Measurements from ENCODE around the gene NEK6.

The NEK6 gene

DNA sequence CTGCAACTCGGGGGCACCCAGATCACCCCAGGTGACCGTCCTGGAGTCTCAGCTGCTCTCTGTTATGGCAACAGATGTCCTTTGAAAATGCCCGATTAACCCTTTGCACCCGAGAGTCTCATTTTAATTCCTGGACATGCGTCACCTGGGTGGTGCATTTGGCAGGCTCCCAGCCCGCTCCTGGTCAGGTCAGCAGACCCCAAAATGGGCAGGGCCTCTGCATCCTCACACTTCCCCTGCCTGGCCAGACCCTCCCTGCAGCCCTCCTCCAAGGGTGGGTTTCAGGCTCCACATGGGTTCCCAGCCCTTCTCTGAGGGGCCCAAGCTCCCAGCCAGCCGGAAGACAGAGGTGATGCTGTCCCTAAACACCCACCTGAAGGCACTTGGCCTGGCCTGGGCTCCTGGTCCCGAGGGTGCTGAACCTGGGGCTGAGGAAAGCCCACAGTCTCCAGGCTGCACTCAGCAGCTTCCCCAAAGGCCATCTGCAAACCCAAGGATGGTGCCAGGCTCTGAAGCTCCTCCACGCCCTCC, 88.1 kb downstream of the NEK6 start:
- DNase-seq, result no peak

GRCh38 chr9:124346347-124347163, 88.8 kb downstream of the NEK6 start:
- DNase-seq, result no peak

DNA sequence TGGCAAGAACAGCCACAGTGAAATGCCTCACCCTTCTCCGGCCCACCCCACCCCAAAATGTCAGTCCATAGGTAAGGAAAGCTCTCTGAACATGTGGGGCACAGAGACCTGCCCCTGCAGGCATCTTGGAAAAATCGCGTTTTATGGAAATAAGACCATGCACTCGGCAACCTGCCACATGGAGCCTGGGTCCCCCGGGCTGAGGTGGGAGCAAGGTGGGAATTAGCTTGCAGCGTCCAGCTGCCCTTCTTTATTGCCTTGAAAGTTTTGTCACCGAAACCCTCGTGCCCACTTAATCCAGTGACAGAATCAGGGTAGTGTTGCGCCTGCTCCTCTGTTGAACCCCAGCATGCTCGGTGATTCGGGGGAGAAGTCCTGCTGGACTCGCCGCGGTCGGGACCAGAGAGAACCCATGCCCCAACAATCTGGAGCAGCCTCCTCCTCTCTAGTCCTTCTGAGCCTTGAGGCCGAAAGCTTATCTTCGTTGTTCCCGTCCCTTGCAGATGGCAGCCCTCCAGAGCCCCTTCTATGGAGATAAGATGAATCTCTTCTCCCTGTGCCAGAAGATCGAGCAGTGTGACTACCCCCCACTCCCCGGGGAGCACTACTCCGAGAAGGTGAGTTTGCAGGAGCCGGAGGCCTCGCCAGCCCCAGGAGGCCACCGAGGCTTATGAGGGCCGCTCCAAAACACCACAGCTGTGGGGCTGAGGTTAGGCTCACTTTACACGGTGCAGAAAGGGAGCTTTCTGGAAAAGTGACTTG, 89.6 kb downstream of the NEK6 start:
- DNase-seq, result no peak

- DNase-seq, result no peak
These were observed 90.2 kb downstream of the NEK6 start for GRCh38 chr9:124347968-124348358.

- no peak for DNase-seq
These were observed 90.6 kb downstream of the NEK6 start for GRCh38 chr9:124348363-124348762.

DNA sequence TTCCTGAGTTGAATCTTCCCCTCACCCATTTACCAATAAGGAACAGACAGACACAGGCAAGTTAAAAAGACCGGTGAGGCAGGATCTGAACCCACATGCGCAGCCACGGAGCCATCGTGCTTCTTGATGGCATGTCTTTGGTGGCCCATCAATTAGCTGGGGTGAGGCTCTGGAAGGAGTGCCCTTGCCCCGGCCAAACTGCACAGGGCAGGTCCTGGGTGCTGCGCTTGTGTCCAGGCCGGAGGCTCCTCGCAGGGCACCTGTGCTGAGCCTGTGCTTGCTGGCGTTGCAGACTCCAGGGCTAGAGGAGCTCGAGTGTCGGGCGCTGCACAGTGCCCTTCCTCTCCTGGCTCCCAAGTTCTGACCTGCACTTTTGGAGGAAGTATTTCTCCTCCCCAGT, 91.1 kb downstream of the NEK6 start:
- DNase-seq, result no peak

DNA sequence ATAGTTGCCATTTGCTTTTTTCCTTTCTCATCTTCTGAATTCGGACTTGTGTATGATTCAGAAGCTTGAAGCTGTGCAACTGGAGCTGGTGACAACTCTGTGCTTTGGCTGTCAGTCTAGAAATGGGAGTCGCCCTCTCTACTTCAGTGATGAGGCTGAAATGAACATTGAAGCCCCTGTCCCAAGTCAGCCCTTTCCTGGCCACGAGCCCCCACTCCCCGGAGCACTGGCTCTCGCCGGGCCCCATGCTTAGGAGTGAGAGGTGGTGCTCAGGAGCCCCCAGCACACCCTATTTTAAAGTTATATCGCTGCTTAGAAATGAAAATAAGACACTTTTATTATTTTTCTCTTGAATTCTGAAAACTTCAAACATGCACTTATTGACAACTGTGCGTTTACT, 91.5 kb downstream of the NEK6 start:
- no peak for DNase-seq

DNA sequence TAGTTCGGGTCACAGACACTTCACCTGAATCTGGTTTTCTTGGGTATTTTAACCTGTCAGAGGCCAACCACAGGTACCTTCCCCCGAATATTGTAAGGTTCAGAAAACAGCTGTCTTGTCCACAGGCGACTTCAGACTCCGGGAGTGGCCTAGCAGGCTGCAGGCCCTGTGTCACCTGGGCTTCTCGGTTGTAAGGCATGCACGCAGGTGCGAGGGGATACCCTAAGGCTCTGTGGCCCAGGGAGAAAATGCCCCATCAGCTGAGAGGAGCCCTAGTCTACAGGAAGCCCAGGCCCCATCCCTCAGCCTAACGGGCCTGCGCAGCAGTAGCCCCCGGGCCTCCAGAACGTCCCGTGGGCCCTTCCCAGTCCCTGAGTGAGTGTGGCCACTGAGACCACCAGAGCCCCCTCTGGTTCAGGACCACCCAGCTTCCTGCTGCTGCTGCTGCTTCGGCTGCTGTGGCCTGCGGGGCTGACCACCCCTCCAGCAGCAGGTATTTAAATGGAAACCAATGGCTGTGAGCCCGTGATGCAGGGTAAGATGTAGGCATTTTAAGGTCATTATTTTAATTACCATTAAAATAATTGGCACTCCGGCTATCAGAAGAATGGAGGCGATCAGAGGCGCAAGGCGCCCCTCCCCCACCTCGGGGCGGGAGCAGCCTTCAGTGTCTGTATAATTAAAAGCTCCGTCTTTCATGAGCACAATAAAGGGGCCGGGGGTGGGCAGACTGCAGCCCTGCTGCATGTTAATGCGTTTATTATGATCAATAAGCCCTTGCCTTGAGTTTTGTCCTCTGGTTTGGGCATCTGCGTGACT, 92.1 kb downstream of the NEK6 start:
- no peak for DNase-seq

DNA sequence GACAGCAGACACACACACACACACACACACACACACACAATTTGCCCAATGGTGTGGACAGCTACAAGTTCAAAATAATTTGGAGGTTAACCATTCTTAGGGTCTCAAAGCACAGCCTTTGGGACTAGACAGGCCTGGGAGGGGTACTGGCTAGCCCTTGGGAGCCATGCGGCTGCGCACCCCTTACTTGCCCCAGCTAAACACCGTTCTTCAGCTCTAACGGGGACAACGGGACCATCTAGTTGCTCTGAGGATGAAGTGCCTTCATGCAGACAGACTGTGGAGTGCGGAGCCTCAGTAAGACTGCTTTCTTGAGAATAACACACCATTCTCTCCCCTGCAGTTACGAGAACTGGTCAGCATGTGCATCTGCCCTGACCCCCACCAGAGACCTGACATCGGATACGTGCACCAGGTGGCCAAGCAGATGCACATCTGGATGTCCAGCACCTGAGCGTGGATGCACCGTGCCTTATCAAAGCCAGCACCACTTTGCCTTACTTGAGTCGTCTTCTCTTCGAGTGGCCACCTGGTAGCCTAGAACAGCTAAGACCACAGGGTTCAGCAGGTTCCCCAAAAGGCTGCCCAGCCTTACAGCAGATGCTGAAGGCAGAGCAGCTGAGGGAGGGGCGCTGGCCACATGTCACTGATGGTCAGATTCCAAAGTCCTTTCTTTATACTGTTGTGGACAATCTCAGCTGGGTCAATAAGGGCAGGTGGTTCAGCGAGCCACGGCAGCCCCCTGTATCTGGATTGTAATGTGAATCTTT, 92.9 kb downstream of the NEK6 start:
- no peak for DNase-seq

DNA sequence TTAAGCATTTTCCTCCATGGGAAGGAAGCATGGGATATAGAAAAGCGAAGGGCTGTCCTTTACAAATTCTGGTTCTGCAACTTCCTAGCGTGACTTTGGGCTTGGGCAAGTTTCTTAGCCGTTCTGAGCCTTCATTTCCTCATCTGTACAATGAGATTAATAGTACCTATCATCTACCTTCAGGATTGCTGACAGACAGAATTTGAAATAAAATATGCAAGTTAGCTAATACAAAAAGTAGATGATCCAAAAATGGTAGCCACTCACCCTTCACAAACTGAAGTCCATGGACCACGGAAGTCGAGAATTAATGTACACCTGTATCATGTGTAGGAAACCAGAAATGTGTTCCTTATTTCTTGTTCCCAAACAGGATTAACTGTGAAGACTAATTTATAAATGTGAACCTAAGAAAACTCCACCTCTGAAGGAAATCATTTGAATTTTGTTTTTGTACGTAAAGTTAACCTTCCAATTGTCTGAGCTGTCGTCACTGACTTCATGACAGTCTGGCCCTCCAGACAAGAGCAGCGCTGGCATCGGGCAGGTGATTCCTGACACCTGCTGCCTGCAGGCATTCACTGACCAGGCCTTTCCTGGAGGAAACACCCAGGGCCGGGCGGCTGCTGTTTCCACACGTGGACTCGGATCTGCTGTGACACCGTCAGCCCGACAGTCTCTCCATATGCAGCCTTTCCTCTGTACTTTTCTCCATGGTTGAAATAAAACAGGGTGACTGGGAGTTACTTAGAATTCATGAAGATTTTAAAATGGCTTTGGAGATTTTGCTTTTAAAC, 94.1 kb downstream of the NEK6 start:
- no peak for DNase-seq

DNA sequence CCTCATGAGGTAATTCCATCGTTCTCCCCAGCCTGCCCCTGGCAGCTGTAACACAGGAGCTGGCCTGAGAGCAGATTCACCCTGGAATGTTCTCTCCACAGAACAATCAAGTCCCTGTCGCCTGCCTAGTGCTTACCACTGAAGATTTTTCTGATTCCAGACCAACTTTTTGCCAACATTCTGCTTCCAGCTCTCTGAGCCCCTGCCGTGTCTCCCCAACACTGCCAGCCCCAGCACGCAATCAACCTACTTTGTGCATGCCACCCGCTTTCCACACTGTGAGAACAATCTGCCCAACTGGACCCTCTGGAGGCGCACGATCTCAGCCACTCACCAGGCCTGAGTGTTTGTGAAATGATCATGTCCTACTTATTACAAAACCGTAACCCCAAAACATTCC, 94.9 kb downstream of the NEK6 start:
- DNase-seq, result no peak

DNA sequence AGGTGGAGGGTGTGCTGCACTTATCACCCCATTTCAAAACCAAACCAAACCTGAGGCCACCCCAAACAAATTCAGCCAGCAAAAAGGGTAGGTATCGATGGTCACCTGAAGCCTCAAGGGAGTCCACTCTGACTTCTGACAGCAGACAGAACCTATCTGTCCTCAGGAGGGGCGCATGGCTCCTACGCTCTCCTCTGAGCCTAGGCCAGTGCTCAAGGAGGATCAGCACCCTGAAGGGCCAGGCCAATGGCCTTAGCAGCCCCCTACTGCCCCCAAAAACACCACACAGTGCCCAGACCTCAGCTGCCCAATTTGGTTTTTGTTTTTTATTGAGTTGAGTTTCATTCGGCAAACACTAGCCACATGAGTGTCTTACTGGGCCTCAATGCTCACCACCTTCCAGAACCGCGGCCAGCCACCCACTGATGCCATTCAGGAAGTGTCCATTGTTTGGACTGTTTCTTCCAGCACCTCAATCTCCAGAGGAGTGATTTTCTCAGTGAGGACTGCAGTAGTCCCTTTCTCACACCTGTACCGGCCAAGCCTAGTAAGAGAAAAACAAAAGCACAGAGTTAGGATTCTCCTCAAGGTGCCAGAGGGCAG, 95.5 kb downstream of the NEK6 start:
- no peak for DNase-seq

GRCh38 chr9:124353811-124354274, 96.1 kb downstream of the NEK6 start:
- DNase-seq, result no peak

- DNase-seq, result no peak
These were observed 96.7 kb downstream of the NEK6 start for GRCh38 chr9:124354346-124355038.

DNA sequence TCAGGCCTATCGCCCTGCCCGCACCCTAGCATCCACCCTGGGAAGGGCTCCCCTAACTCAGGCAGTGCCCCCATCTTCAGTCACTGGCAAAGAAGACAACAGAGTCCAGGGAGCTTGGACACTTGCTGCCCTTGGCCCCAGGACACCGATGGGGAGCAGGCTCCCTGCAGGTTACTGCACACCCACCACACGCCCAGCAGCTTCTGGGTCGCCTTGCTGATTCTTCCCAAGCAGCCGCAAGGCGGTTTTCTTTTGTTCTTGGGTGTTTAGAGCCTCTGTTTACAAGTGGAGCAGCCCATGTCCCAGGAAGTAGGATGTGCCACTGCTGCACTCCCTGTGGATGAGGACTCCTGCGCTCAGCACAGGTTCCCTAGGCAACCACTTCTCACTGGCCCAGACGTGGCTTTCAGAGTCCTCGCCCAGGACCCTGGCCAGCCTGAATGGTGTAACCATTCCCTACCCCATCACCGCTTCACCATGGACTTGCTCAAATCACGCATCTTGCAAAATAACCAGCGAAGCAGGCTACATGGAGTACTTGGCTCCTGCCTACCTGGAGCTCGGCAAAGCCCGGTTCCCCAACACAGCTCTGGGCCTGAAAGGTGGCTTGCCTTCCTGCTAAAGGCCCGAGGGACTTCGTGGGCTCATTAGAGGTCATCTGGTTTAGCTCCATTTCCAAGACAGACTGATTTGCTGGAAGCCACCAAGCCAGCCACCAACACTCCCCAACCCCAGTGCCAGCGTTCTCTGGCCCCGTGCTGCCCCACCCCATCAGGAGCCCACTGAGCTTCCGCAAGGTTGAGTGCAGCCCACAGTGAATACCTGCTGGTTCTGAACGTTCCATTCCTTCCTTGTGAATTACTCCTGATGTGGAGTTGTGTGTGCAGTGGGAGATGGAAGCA, 97.5 kb downstream of the NEK6 start:
- DNase-seq, result no peak

- DNase-seq, result no peak
These were observed 98.4 kb downstream of the NEK6 start for GRCh38 chr9:124355941-124356744.

GRCh38 chr9:124356745-124357390, 99.1 kb downstream of the NEK6 start:
- no peak for DNase-seq

Data from NCI-H226 (cell line).